Neutrophil (primary cell): ENCODE results near the gene CA12.

Source experiments
- H3K27ac ChIP-seq: fragments of 200-600 bp; sonication (generic); 2 replicates; pipeline ENCODE4 v1.5.1; 2016; ENCODE audit warnings: mild to moderate bottlenecking, moderate library complexity
- H3K27me3 ChIP-seq: fragments of 200-600 bp; sonication (generic); 2 replicates; pipeline ENCODE4 v1.6.0; 2016; ENCODE audit warnings: mild to moderate bottlenecking
- H3K36me3 ChIP-seq: fragments of 200-600 bp; sonication (generic); 2 replicates; pipeline ENCODE4 v1.5.1; 2017
- H3K4me1 ChIP-seq, 2 experiments: fragments of 200-600 bp in 1 of 2; sonication (generic) in 1 of 2; 1 replicate in 1 of 2; 2 replicates in 1 of 2; pipeline versions ENCODE4 v1.5.1 to v1.6.1; 2013 to 2016; ENCODE audit warnings: low read depth in 1 of 2, low read length in 1 of 2, mild to moderate bottlenecking in 1 of 2, moderate library complexity in 1 of 2; ENCODE audit not compliant: control insufficient read depth in 1 of 2, insufficient read depth in 1 of 2
- H3K4me3 ChIP-seq, 2 experiments: fragments of 200-600 bp in 1 of 2; sonication (generic) in 1 of 2; 1 replicate in 1 of 2; 2 replicates in 1 of 2; pipeline ENCODE4 v1.5.1; 2013 to 2016; ENCODE audit warnings: low read depth in 1 of 2, low read length in 1 of 2, mild to moderate bottlenecking in 1 of 2, moderate library complexity in 1 of 2
- H3K9me3 ChIP-seq: fragments of 200-600 bp; sonication (generic); 2 replicates; pipeline ENCODE4 v1.5.1; 2016
- TF ChIP-seq, protein P1 (sequence below): fragments of 200-600 bp; sonication (generic); IDR thresholded peaks from 2 replicates; pipeline ENCODE4 v1.5.1; 2016; ENCODE audit warnings: antibody characterized with exemption

CA12 gene

GRCh38 chr15:63372753-63373152 is 8.9 kb downstream of the CA12 start:
- Histone ChIP-seq H3K27me3 (no peaks in the 10 kb centered on the region), H3K4me1 (peaks cover 29 to 39% of the 10 kb centered on the region in 2 experiments), H3K36me3 (no peaks in the 10 kb centered on the region), H3K4me3 (no peak overlapping the region), H3K27ac (no peak overlapping the region), H3K9me3 (no peaks in the 10 kb centered on the region)
- TF ChIP-seq, protein P1, sequence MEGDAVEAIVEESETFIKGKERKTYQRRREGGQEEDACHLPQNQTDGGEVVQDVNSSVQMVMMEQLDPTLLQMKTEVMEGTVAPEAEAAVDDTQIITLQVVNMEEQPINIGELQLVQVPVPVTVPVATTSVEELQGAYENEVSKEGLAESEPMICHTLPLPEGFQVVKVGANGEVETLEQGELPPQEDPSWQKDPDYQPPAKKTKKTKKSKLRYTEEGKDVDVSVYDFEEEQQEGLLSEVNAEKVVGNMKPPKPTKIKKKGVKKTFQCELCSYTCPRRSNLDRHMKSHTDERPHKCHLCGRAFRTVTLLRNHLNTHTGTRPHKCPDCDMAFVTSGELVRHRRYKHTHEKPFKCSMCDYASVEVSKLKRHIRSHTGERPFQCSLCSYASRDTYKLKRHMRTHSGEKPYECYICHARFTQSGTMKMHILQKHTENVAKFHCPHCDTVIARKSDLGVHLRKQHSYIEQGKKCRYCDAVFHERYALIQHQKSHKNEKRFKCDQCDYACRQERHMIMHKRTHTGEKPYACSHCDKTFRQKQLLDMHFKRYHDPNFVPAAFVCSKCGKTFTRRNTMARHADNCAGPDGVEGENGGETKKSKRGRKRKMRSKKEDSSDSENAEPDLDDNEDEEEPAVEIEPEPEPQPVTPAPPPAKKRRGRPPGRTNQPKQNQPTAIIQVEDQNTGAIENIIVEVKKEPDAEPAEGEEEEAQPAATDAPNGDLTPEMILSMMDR, result no peak

DNA sequence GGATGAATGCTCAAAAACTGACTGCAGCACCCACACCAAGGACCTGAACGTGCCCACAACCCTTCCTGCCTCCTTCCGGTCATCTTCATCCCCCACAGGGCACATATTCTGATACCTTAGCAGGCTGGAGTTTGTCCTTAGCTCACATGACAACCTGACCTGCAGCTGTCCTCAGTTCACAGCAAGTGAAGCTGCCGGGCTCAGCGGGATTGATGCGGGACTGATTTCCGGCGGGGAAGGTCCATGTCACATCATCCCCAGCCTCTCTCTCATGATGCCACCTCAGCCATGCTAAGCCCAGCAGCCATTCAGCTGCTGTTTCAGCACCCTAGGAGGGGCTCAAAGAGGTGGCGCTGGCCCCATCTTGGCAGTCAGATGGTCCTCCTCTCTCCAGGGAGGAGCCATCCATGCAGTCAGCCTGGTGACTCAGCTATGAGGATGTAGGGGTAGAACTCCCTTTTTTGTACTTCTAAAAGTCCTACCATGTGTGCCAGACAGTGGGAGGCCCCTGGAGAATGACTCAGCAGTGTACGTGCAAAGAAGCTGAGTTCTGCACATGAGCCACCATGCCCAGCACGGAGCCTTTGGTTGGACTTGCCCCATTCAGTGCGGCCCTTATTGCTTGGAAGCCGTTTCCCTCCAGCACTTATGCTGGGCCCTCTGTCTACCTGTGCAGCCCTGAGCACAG is 9.5 kb downstream of the CA12 start:
- Histone ChIP-seq H3K27ac (no peak overlapping the region), H3K36me3 (no peaks in the 10 kb centered on the region), H3K4me1 (peaks cover 29 to 39% of the 10 kb centered on the region in 2 experiments), H3K27me3 (no peaks in the 10 kb centered on the region), H3K9me3 (no peaks in the 10 kb centered on the region), H3K4me3 (no peak overlapping the region)
- TF ChIP-seq, protein P1, result no peak

DNA sequence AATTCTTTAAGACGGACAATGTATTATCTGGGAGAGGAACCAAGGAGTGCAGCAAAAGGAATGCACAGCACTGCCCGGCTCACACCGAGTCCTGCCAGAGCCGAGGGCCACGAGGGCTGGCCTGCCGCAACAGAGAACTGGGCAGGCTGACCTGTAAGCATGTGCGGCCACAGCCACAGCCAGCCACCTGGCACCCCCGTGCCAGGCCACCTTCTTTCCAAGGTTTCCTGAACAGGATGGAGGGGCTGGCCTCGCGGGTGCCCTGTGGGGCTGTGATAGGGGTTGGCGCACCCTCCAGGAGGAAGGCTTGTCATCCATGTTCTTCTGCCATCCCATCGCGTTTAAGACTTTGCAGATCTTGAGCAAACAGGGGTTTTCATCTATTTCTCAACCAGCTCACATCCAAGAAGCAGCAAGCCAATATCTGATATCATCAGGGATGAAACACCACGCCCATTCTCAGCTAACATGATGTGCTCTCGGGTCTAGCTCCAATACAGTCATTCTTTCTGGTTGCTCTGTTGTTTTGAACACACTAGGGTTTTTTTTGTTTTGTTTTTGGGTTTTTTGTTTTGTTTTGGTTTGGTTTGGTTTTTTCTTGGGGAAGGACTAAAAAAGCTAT is 10.2 kb downstream of the CA12 start:
- Histone ChIP-seq H3K4me1 (peaks cover 29 to 39% of the 10 kb centered on the region in 2 experiments), H3K4me3 (no peak overlapping the region), H3K27ac (no peak overlapping the region), H3K9me3 (no peaks in the 10 kb centered on the region), H3K36me3 (no peaks in the 10 kb centered on the region), H3K27me3 (no peaks in the 10 kb centered on the region)
- TF ChIP-seq, protein P1, result no peak

DNA sequence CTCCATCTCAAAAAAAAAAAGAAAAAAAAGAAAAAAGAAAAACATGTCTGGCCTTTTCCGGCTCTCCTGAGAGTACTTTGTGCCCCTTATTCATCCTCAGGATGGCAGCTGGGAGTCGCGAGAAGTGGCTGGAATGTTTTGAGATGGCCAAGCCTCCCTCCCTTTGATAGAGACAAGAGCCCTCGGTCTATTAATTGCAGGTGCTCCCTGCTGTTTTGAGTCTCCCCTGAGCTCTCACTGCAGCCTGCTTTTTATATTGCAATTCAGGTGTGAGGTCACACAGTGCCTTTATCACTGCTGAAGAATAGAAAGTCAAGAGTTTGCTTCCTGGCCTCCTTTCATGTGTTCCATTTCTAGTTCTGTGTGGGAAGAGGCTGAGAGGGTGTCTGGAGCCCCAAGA is 10.9 kb downstream of the CA12 start:
- TF ChIP-seq, protein P1, result no peak
- H3K27me3 ChIP-seq, result no peaks in the 10 kb centered on the region
- H3K27ac ChIP-seq, result no peak overlapping the region
- H3K4me3 ChIP-seq, result no peak overlapping the region
- H3K36me3 ChIP-seq, result no peaks in the 10 kb centered on the region
- peaks cover 29 to 39% of the 10 kb centered on the region in 2 experiments for H3K4me1 ChIP-seq
- no peaks in the 10 kb centered on the region for H3K9me3 ChIP-seq

GRCh38 chr15:63369781-63370180 is 11.9 kb downstream of the CA12 start:
- H3K27ac ChIP-seq, result no peak overlapping the region
- H3K36me3 ChIP-seq, result no peaks in the 10 kb centered on the region
- H3K27me3 ChIP-seq, result no peaks in the 10 kb centered on the region
- H3K4me3 ChIP-seq, result no peak overlapping the region
- TF ChIP-seq, protein P1, result no peak
- H3K9me3 ChIP-seq, result no peaks in the 10 kb centered on the region
- peaks cover 25 to 29% of the 10 kb centered on the region in 2 experiments for H3K4me1 ChIP-seq
